NAMALWA (cell line): ENCODE results near the gene PNLIPRP1.
A peak's percentile ranks its signal among the peaks of the same experiment; 100 is the strongest.

Source experiments
- DNase-seq: peaks from one replicate; pipeline ENCODE4 v3.0.0-alpha.2; 2015; ENCODE audit warnings: low spot score

Gene PNLIPRP1

DNA sequence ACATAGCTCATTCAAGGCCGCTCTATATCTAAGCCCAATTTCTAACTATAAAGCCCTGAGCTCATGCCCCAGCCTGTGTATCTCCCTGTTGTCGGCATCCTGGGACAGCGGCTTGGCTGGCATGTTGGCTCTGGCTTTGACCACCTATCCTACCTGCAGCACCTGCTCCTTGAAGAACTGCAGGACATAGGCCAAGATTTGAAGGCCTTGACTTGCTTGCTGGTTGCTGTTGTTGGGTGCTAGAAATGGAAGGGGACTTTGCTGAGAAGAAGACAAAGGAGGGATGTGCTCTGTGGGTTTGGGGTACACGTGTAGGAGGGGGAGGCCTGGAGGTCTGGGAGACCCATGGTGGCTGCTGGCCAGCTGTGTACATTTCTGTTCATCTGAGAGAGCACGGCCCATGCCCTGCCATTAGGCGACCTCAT, 41.1 kb downstream of the PNLIPRP1 start:
- no peak for DNase-seq

DNA sequence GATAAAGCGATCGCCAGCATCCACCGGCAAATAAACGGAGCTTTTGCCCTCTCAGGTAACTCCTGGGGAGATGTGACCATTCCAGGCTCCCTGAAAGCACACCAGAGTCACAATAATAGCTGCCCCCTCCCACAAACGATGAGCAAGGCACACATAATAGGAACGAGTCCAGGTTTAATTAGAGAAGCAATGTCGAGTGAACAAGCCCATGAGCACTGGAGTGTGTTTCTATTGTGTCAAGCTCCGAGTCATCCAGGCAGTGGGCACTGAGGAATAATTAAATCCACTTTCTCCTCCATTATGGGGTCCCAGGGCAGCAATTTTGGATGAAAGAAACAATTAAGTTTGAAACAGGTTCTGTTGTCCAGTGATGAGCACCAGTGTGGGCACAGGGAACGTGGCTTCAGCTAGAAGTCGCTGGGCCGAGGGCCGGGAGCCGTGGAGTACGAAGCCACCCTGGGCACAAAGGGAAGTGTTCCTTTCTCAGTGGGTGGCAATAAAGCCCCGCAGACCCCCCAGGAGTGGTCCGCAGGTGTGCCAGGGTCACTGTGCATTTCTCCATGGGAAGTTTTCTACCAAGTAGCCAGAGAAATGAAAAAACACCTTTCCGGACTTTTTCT, 41.9 kb downstream of the PNLIPRP1 start:
- no peak for DNase-seq

DNA sequence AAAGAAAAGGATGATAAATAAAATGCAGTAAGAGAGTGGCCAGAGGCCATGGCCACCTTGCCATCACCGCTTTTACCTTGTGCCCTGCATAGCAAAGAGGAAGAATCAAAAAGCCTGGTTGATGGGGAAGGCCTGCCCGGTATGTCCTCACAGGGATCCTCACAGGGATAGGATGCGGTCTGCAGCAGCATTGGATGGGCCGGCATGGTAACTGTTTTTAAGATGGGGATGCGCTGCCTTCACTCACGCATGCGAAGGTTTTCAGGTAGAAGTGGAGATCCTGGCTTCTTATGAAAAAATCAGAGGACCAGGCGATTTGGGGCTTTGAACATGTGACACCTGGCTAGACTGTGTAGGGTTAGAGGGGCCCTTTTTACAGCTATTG, 42.4 kb downstream of the PNLIPRP1 start:
- DNase-seq, result no peak

DNA sequence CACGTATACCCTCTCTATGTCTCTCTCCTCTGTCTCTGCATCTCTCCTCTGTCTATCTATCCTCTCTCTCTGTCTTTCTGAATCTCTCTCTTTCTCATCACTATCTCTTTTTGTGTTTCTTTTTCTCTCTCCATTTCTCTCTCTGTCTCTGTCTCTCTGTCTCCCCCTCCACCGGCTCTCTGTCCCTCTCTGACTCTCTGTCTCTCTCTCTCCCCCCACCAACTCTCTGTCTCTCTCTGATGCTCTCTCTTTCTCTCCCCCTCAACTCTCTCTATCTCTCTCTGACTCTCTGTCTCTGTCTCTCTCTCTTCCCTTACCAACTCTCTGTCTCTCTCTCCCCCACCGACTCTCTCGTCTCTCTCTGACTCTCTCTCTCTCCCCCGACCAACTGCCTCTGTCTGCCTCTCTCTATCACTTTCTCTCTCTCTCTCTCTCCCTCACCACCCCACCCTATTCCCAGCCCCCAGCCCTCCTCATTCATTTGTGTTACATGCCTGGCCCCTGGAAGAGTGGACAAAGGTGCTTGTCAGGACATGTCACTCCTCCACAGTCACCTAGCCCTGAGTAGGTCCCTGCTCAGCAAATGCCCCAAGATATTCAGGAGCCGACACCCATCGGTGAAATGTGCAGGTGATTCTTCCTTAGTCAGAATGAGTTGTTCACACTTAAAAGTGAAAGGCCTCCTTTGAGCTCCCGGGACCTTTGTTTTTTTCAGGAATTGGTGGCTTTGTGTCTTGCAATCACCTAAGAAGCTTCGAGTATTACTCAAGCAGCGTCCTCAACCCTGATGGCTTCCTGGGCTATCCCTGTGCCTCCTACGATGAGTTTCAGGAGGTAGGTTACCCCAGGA, 43.6 kb downstream of the PNLIPRP1 start:
- no peak for DNase-seq

DNA sequence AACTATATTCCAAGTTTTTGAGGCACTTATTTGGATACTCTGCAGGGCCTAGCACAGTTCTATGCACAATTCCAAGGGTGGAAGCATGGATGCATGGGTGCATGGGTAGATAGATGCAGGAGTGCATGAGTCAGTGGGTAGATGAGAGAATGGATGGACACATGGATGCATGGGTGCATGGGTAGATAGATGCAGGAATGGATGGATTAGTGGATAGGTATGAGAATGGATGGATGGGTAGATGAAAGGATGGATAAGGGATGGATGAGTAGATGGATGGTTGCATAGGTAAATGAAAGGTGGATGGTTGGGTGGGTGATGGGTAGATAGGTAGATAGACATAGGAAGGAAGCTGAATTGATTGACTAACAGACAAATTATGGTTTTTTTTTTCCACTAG, 45.6 kb downstream of the PNLIPRP1 start:
- no peak for DNase-seq

DNA sequence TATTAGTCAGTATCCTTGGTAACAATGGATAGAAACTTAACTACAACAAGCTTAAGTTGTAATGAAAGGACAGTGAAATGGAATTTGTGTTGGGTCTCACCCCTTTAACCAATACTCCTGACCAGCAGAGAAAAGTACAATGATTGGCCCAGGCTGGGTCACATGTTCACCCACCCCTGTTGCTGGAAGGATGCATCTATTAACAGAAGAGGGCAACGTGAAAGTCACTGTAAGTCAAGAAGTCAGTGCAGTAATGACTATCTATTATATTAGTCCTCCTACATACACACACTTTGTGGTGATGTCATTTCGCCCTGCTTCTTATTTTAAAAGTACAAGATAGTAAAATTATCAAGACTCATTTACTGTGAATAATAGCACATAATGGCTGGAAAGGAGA, 46.2 kb downstream of the PNLIPRP1 start:
- no peak for DNase-seq

DNA sequence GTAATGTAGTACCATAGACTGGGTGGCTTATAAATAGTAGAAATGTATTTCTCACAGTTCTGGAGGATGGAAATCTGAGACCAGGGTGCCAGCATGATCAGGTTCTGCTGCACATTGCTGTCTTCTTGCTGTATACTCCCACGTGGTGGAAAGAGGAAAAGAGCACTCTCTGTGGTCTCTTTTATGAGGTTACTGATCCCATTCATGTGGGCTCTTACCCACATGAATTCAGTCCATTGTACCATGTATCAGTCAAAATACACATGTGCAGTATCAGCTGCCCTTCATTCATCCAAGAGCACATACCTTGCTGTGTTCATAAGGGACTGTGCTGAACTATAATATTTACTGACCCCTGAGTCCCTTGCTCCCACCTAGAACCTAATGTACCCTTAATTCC, 47.1 kb downstream of the PNLIPRP1 start:
- DNase-seq, result no peak

DNA sequence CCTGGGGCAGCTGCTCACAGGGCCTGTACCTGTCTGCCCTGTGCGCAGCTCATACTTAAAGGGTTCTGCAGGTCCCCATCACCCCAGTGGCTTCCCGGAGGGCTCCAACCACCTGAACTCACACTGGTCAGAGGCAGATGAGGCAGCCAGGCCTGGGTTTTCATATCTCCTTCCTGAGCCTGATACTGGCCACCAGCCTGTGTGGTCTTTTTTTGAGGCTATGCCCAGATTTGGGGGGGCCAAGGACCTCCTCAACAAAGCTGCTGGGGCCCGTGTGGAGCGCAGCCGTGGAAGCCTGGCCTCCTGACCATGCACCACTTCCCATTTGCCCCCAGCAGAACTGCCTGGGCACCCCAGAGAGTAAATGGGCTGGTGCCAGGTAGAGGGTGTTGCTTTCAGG, 55.7 kb downstream of the PNLIPRP1 start:
- no peak for DNase-seq

DNA sequence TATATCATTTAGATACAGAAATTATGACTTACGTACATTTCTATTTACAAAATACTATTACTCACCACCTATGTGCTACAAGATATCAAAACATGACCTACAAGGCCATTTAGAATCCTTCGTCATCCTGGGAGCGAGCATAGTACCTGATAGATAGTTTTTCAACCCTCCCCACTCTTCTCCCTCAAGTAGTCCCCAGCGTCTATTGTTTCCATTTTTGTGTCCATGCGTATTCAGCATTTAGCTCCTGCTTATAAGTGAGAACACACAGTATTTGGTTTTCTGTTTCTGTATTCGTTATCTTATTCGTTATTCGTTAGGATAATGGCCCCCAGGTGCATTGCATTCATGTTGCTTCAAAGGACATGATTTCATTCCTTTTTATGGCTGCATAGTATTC, 58.1 kb downstream of the PNLIPRP1 start:
- no peak for DNase-seq

DNA sequence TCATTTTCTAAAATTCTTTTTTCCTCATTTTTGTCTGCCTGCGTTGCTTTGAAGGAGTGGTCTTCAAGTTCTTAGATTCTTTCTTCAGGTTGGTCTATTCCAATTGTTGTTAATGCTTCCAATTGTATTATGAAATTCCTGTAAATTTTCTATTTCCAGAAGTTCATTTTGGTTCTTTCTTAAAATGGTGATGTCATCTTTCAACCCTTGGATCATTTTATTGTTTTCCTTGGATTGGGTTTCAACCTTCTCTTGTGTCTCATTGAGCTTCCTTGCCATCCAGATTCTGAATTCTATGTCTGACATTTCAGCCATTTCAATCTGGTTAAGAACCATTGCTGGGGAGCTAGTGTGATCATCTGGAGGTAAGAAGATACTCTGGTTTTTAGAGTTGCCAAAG, 63.1 kb downstream of the PNLIPRP1 start:
- DNase-seq, result no peak

DNA sequence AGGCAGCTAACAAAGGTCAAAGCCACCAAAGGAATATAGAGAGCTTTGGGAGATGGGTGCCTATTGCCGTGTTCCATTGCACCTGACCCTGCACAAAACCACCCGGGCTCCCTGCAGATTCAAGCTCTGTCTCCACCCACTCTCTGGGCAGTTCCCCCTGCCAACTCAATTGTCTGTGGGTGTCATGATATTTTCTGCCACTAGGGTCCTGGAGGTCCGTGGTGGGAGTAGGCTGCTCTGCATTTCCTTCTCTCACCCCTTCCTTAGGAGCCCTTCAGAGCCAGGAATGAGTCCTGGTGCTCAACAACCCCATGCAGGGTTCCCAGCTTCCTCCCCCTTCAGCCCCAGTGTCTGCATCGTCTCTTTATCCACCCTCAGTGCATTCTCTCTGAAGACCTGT, 64.1 kb downstream of the PNLIPRP1 start:
- DNase-seq, result peak; percentile 51

DNA sequence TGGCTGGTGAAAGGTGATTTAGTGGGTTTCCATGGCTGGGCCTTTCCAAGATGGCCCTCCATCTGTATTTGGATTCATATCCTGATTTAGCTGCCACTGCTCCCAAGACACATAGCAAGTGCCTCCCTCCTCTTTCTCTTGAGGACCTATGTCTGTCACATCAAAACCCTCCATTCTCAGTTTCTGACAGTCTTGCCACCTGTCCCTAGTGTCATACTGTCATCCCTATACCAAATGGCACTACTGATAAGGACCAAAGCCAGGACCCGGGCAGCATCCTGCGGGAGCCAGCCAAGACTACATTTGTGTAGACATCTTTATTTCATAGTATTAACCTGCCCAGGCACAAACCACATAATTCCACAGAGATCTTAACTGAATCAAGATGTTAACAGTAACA, 64.8 kb downstream of the PNLIPRP1 start:
- no peak for DNase-seq

DNA sequence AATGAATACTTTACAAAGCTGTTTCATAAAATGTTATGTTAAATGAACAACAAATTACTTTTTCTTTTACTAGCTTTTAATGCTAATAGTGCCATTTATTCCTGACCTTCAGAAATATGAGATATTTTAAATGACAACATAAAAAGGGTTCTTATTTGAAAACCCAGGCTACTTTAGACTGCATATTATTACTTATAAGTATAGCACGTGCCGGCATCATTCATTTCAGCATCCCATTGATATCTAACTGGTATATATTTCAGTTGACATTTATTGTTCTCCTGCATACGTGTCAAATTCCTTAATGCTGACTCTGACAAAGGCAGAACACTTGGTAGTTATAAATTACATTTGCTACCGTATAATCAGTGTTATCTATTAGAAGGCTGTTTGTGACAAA, 65.3 kb downstream of the PNLIPRP1 start:
- no peak for DNase-seq

DNA sequence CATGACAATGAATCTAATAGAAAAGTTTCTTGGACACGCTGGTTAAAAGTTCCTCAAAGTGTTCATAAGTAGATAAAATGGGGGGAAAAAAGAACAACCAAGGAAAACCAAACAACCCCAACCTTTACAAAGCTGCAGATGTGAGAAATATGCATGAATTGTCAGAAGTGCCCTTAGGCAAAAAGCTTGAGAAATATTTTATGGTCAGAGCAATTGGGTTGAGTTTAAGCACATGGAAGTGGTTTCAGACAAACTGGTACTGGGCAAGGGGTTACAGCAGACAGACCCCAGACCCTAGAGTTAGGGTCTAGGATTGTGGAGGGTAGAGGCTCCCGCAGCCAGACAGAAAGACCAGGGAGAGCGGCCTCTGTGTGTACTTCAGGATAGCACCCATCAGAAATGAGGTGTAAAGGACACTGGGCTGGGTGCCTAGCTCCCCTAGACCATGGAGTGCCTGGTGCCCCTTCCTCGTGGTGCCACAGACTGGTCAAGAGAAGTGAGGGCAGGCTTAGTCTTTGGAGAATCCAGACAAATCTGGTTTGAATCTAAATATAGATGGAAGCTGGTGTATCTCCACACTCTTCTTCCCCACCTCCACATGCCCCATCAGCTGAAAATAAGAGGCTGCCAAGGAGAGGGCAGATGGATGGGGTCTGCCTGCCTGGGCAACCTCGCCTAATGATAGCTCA, 67.2 kb downstream of the PNLIPRP1 start:
- no peak for DNase-seq
